Lower lobe of right lung (tissue), 2 donors: ENCODE data around the gene CDCA7L. TPM values are rescaled to one million over a fixed set of nuclear protein-coding genes. Genes with fewer than 3 reads are reported as not detected.

Experiments used
- ATAC-seq, 2 donors: fragments of 200-7000 bp; cut with Tn5 transposase; one replicate each; pipeline ENCODE4 v1.9.1; 2020 to 2022; ENCODE audit warnings: mild to moderate bottlenecking in 2 of 2, moderate library complexity in 2 of 2
- DNase-seq: peaks from one replicate; pipeline ENCODE4 v3.0.0-alpha.2; 2020
- H3K27ac ChIP-seq: fragments of 200-600 bp; one replicate; pipeline ENCODE4 v1.8.0; 2022
- H3K27me3 ChIP-seq: fragments of 200-600 bp; one replicate; pipeline ENCODE4 v1.8.0; 2022; ENCODE audit warnings: low read depth
- H3K36me3 ChIP-seq: fragments of 200-600 bp; one replicate; pipeline ENCODE4 v1.8.0; 2022; ENCODE audit warnings: mild to moderate bottlenecking
- H3K4me1 ChIP-seq: fragments of 200-600 bp; one replicate; pipeline ENCODE4 v1.8.0; 2022
- H3K4me3 ChIP-seq: fragments of 200-600 bp; one replicate; pipeline ENCODE4 v1.8.0; 2022; ENCODE audit warnings: mild to moderate bottlenecking
- H3K9me3 ChIP-seq: fragments of 200-600 bp; one replicate; pipeline ENCODE4 v1.8.0; 2022
- intact Hi-C: fragments of 100-400 bp; cut with DNase I; formaldehyde crosslinking; loops from one replicate; pipeline ENCODE4 v1.11.0; 2022
- total RNA-seq: library from RNA; stranded (reverse); fragmentation: NEBNext Ultra II Directional; extraction: Animal tissue kit (Norgen Biotek cat#: 25700); gene quantifications from one replicate; pipeline ENCODE4 v1.2.1, GENCODE V29; 2021
- TF ChIP-seq, protein P1 (sequence below): fragments of 200-600 bp; IDR thresholded peaks from one replicate; pipeline ENCODE4 v1.8.0; 2022; ENCODE audit warnings: antibody characterized with exemption, mild to moderate bottlenecking
- donor health status: DM: no; HTN: yes; CAD: no; lungs with severe emphysema.

The CDCA7L gene
- total RNA-seq, 1 donor from 2014 or later: 33.9 TPM

DNA sequence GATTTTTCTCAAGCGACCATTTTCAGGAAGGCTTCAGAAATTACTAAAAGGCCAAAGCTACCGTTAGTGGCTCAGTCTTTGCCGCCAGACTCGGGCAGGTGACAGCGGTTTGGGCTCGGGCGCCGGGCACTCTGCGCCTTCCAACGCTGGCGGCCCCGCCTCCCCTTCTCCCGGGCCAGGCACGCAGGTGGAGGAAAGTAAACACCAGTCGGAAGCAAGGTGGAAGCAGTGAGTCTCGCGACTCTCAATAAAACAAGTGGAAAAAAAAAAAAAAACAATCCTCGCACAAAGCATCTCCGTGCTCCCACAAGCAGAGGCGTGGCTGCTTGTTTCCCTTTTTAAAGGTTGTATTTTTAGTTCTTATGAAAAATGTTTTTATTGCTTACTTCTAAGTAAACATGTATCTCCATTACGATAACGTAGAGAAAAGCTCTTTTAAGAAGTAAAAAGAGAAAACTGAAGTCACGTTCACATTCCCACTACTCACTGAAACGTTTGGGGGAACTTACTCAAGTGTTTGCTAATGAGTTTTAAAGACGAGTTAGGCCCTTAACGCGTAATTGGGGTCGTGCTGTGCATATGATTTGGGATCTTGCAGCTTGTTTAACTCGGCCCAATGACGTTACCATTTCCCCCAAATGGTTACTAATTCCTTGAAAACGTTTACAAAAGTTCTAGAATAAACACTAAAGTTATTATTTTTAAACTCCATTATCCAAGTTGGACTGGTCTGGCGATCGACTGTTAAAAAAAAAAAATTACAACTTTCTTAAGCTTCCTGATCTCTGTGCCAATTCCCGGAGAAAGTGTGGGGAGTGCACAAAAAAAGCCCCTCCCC, 864 bp downstream of the CDCA7L start:
- TF ChIP-seq, protein P1, sequence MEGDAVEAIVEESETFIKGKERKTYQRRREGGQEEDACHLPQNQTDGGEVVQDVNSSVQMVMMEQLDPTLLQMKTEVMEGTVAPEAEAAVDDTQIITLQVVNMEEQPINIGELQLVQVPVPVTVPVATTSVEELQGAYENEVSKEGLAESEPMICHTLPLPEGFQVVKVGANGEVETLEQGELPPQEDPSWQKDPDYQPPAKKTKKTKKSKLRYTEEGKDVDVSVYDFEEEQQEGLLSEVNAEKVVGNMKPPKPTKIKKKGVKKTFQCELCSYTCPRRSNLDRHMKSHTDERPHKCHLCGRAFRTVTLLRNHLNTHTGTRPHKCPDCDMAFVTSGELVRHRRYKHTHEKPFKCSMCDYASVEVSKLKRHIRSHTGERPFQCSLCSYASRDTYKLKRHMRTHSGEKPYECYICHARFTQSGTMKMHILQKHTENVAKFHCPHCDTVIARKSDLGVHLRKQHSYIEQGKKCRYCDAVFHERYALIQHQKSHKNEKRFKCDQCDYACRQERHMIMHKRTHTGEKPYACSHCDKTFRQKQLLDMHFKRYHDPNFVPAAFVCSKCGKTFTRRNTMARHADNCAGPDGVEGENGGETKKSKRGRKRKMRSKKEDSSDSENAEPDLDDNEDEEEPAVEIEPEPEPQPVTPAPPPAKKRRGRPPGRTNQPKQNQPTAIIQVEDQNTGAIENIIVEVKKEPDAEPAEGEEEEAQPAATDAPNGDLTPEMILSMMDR: no peak
- ATAC-seq (peak; percentile 75 to 77), DNase-seq (peak; percentile 84)
- H3K27me3 ChIP-seq: no peaks in the 10 kb centered on the region
- intact Hi-C loops: no loop called here
- H3K4me1 ChIP-seq: peaks cover 31% of the 10 kb centered on the region
- no peaks in the 10 kb centered on the region for H3K36me3 ChIP-seq
- H3K9me3 ChIP-seq: no peaks in the 10 kb centered on the region
- H3K27ac ChIP-seq: peak overlapping the region; percentile 83
- H3K4me3 ChIP-seq: peak overlapping the region; percentile 75

DNA sequence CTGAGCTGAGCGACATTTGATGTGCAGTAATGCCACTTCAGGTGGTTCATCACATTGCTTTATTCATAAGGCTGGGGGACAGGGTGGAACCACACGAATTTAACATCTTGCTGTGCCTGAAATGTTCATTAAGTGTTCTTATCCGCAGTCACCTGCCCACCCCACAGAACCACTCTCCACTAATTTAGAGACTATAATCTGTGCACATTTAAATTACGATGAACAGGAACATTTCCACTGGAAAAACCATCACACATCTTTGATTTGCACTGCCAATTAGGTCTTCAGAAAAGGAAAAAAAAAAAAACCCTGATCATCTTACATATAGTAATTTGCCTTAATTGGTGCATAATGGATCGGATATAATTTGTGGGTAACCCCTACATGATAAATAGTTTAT, 2.3 kb downstream of the CDCA7L start:
- ATAC-seq (no peak), DNase-seq (no peak)
- Histone ChIP-seq H3K36me3 (no peaks in the 10 kb centered on the region), H3K27ac (no peak overlapping the region), H3K27me3 (no peaks in the 10 kb centered on the region), H3K9me3 (no peaks in the 10 kb centered on the region), H3K4me3 (no peak overlapping the region), H3K4me1 (peaks cover 42% of the 10 kb centered on the region)
- TF ChIP-seq, protein P1: no peak
- intact Hi-C loops: no loop called here

DNA sequence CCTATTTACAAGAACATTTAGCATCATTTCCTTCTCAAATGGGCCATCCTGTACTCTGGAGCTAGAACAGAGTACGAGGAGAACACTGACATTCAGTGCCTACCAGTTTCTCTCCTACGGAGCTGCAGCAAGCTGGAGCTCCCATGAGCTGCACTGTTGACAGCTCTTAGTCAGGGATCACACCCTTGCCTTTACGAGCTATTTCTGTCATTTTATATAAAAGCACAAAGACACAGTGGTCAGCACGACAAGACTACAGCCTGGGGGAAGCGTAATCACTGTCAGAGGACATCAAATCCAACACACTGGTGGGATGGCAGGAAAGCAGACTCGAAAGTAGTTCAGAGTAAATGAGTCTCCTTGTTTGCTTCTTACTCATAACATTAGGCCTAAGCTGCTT, 2.7 kb downstream of the CDCA7L start:
- intact Hi-C loops: no loop called here
- no peak for DNase-seq

DNA sequence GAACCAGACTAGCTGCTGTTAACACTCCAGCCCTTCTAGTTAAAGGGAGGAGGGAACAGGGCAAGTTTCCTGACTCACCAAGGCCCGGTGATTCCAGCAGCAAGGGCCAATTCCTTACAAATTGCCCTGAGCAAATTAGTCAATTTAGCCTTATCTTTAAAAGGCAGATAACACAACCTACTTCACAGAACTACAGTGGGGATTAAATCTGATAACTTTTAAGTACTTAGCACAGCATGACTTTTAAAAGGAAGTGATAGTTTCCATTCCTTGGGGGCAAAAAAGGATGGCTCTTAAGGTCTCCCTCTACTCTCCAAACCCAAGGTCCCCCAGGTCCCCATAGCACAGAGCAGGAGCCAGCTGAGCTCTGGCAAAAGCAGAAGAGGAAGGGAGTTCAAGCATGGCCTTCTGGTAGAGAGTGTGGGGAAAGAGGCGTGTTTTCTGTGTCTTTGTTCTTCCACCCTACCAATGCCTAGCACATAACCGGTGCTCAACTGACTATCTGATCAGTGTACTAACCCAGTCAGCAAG, 4.0 kb downstream of the CDCA7L start:
- TF ChIP-seq, protein P1: no peak
- no peak for DNase-seq
- peak in 1 of 2 donors; percentile 5 for ATAC-seq
- intact Hi-C loops: no loop called here
- Histone ChIP-seq H3K36me3 (no peaks in the 10 kb centered on the region), H3K4me1 (peaks cover 42% of the 10 kb centered on the region), H3K9me3 (no peaks in the 10 kb centered on the region), H3K4me3 (no peak overlapping the region), H3K27ac (peak overlapping the region; percentile 22), H3K27me3 (no peaks in the 10 kb centered on the region)

More for the DNA sequence above, 2.7 kb downstream of the CDCA7L start:
- no peak overlapping the region for H3K27ac ChIP-seq
- peaks cover 42% of the 10 kb centered on the region for H3K4me1 ChIP-seq
- TF ChIP-seq, protein P1: no peak
- H3K36me3 ChIP-seq: no peaks in the 10 kb centered on the region
- no peaks in the 10 kb centered on the region for H3K9me3 ChIP-seq
- no peak overlapping the region for H3K4me3 ChIP-seq
- no peak for ATAC-seq
- no peaks in the 10 kb centered on the region for H3K27me3 ChIP-seq

DNA sequence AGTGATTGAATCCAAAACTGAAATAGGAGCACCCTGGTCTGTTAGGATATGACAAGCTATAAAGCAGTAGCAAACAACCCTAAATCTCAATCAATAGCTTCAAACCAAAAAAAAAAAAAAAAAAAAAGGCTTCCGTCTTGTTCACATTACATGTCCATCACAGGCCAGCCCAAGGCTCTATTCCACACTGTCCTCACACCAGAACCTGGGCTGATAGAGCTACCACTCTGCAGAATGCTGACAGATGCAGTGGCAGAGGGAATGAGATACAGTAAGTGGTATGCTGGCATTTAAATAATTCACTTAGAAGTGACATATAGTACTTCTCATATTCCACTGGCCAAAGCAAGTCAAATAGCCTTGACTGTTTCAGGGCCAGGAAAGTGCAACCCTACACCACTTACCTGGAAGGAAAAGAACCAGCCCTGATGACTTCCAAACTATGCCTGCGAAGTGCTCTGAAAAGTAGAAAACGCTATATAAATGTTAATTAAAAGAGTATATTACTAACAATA, 5.8 kb downstream of the CDCA7L start:
- H3K27me3 ChIP-seq: no peaks in the 10 kb centered on the region
- peaks cover 47% of the 10 kb centered on the region for H3K4me1 ChIP-seq
- intact Hi-C loops: no loop called here
- TF ChIP-seq, protein P1: no peak
- ATAC-seq (no peak), DNase-seq (no peak)
- H3K36me3 ChIP-seq: no peaks in the 10 kb centered on the region
- no peak overlapping the region for H3K4me3 ChIP-seq
- H3K9me3 ChIP-seq: no peaks in the 10 kb centered on the region
- H3K27ac ChIP-seq: peak overlapping the region; percentile 39
